Stimulated activated CD4-positive, alpha-beta T cell treated with anti-CD3 and anti-CD28 coated beads, Interleukin-15, amount 100 ng/mL, for 24 hours (primary cell): ENCODE measurements around the gene HES6.
"Not testable (repeated sequence)": the region's sequence is repeated elsewhere in the genome, so short reads cannot be mapped to it uniquely, and the experiment has no call there.

Experiments
- DNase-seq: peaks from one replicate; pipeline ENCODE4 v3.0.0-alpha.2; 2020

HES6 gene

GRCh38 chr2:238239863-238240756, at the start of gene HES6:
HES6 (minus strand) TSS chr2:238240038; CDS start chr2:238239905, 133 bp downstream.
- peak; percentile 87 for DNase-seq

DNA sequence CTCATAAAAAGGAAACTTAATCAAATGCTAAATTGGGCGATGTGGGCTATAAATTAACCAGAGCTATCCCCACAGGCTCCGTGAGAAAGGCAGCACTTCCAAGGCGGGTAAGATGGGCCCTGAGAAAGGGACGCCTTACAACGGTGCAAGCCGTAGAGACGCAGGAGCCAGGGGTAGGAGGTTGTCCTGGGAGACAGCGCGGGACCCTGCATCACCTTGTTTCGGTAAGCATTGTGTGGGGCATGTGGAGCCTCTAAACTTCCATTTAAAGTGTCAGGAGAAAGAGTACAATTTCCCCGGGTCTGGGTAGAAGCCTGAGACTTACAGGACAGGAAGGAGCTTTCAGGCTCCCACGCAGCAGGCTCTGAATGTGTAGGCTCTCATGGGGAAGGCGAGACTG, 49.7 kb upstream of the HES6 start:
- peak; percentile 14 for DNase-seq

GRCh38 chr2:238288650-238289573, 49.1 kb upstream of the HES6 start:
- peak; percentile 97 for DNase-seq

DNA sequence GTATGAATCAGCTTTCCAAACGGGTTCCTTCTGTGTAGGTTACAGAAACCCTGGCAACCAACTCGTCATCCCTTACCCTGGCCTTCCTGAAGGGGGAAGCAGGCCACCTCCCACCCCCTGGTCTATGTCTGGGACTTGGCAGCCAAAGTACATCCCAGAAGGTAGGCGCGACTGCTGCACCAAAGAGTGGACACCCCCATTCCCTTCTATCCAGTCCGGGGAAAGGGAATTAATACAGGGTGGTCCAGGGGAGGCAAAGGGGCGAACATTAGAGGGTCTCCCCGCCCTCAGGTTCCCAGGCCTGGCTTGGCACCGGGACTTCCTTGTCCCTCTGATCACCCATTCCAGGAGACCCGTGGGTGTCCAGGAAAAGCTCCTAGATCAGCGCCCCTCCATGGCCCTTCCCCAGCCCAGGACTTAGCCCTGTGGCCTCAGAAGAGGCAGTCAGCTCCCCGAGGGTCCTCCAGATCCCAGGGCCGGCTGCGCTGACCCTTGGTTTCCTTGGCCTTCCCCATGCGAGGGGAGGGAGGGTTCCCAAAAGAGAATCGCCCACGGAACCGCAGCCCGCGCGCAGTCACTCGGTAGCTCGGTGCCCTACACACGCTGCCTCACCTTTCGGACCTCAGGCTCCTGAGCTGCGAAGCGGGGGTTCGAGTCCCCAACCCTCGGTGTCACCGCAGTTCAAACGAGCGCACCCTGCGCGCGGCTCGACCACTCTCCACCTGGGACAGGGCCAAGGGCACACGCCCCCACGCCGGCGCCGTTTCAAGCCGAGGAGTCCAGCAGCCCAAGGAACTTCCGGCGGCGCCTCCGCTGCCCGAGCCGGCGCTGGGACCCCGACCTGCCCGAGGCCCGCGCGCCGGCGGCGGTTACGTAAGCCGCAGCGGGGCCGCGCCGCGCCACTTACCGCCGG, 48.2 kb upstream of the HES6 start, which contains the start of gene PER2:
Gene PER2 (minus strand): TSS at position 874 of the 913 bp plus-strand sequence. CDS start 10,674 bp downstream, outside the sequence.
- peak; percentile 57 for DNase-seq

DNA sequence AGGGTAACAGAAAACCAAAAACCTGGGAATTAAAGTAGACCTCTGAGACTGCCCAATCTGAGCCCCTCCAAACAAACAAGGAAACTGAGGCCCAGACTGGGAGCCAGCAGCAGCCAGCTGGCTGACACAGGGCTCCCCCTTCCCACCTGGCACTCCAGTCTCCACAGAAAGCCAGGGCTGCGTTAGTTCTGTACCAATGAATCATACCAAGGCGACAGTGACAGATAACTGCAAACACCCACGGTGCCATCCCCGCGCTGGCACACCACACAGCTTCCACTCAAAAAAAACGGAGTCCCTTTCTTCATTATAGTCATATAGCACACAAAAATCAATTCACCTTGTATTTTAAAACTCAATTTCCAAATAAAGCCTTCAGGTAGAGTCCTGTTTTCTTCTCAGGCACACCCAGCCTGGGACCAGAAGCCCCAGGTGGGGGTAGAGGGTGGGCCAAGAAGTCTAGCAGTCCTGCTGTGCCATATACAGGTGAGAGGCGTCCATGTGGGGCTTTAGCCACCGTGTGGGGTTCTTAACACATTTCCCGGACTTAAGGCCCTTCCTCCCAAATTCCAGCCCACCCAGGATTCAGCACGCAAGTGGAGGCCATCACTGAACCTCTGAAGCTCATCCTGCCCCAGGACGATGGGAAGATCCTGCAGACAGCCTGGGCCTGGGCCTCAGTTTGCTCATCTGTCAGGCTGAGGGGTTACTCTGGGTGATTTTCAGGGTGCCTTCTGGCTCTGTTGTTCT, 47.3 kb upstream of the HES6 start:
- DNase-seq, result peak; percentile 59

- no peak for DNase-seq
Observed at GRCh38 chr2:238286551-238286950, 46.7 kb upstream of the HES6 start.

- DNase-seq, result no peak
Observed at GRCh38 chr2:238286095-238286494, 46.3 kb upstream of the HES6 start.

- no peak for DNase-seq
Observed at GRCh38 chr2:238285653-238286082, 45.8 kb upstream of the HES6 start.

DNA sequence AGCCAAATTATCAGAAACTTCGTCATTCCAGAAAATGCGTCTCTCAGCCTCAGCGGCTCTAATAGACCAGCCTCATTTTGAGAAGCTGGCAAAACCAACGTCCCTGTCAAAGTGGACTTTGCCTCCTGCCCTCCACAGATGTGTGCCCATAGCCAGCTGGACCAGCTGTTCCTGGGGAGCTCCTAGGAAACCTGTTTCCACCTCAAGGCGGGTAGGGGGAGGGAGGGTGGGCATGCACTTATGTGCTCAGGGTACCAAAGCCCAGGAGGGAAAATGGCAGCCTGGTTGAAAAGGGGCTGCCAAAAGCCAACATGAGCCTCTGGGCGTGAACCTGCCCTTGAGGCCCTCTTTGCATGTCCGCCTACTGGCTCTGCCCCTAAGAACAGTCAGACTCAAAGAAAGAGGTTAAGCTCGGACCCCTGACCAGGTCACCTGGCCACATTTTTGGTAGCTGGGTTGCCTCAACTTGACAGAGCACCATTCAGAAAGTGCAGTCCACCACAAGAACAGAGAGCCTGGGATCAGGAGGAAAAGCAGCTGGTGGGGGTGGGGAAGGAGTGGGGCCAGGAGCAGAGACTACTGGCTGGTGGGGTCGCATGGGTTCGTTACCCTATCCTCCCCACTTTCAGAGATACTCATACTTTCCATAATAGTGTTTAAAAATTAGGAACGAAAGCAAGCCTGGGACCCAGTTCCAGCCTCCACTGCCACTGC, 45.1 kb upstream of the HES6 start:
- DNase-seq, result no peak

DNA sequence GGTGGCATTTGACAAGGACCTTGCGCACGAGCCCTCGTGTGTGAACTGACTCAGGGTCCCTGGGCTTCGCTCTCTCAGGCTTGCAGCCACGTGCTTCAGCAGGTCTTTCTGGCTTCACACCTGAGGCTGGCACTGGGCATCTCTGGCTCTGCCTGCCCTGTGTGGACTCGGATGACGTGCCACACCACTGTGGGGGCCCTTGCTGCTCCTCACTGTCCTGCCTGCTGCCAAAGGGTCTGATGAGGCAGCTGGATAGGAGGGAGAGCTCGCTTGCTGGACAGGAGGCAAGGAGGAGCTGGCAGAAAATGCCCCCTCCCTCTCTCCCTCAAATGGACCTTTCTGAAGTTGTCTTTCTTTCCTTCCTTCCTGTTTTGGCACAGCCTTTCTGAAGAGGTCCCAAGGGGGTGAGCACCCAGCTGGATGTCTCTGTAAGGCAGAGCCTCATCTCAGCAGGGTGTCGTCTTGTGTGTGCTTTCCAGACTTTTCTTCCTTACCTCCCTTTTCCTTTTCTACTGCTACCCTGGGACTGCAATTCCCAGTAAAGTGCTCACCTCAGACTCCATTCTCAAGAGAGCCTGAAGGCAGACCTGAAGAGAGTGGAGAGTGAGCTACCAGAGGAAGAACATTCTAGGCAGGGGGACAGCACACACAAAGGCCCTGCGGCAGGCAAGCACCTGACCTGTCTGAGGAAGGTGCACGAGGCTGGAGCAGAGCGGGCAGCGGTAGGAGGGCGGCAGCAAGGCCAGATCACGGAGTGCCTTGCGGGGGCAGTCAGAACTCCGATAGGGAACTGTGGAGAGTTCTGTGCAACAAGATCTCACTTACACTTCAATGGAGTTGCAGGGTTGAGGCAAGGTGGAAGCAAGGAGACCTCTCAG, 43.3 kb upstream of the HES6 start:
- DNase-seq, result no peak

GRCh38 chr2:238281826-238282480, 42.1 kb upstream of the HES6 start:
- no peak for DNase-seq

- no peak for DNase-seq
Observed at GRCh38 chr2:238280083-238280825, 40.4 kb upstream of the HES6 start.

- DNase-seq, result no peak
Observed at GRCh38 chr2:238279324-238279682, 39.5 kb upstream of the HES6 start.

GRCh38 chr2:238278626-238279323, 38.9 kb upstream of the HES6 start:
- no peak for DNase-seq

GRCh38 chr2:238277695-238278094, 37.9 kb upstream of the HES6 start:
- no peak for DNase-seq

DNA sequence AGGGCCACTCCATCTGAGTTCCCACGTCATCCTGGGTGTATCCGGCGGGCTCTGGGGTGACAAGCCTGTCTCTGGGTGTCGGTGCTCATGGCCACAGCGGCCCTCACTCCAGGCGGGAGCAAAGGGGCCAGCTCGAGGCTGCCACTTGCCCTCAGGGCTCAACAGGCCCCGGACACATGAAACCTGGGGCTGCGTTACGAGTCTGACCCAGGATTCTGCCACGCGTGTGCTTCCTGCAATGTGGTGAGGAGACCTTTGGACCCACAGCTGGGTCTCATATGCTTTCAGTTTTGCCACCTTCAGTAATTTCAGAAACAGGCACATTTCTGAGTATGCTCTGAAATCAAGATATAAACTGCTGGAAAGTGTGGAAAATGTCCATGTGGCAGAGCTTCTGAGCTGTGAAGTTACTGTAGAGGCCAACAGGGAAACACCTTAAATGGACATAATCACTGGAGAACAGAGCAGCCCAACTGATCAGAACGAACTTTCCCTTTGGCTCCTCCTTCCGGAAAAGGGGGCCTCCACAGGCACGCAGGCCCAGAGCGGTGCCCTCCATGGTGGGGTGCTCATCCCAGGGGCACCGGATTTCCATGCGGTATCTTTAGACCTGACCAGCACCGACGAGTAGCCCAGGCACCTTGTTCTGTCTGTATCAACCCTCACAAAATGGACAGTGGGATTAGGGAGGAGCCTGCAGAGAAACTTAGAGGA, 34.5 kb upstream of the HES6 start:
- DNase-seq, result no peak

GRCh38 chr2:238273433-238273832, 33.6 kb upstream of the HES6 start:
- not testable (repeated sequence) for DNase-seq
